GM19397 (cell line): ENCODE data around the gene FOXO6.
"Not testable (repeated sequence)": the region's sequence is repeated elsewhere in the genome, so short reads cannot be mapped to it uniquely, and the experiment has no call there.

Source experiments
- ATAC-seq: cut with Tn5 transposase; IDR thresholded peaks from one replicate; pipeline ENCODE4 v1.9.1; 2021; ENCODE audit warnings: mild to moderate bottlenecking, moderate library complexity; ENCODE audit not compliant: unreplicated experiment

The FOXO6 gene

GRCh38 chr1:41328780-41329640 lies 32.2 kb upstream of the FOXO6 start:
- ATAC-seq, result no peak

GRCh38 chr1:41329662-41330587 lies 31.3 kb upstream of the FOXO6 start:
- ATAC-seq, result no peak

- no peak for ATAC-seq
Measured at GRCh38 chr1:41330588-41331545, 30.4 kb upstream of the FOXO6 start.

GRCh38 chr1:41331546-41331917 lies 29.7 kb upstream of the FOXO6 start:
- no peak for ATAC-seq

- not testable (repeated sequence) for ATAC-seq
Measured at GRCh38 chr1:41332161-41332560, 29.1 kb upstream of the FOXO6 start.

GRCh38 chr1:41333146-41333784 lies 28.0 kb upstream of the FOXO6 start:
- no peak for ATAC-seq

- ATAC-seq, result no peak
Measured at GRCh38 chr1:41338820-41339219, 22.4 kb upstream of the FOXO6 start.

- ATAC-seq, result no peak
Measured at GRCh38 chr1:41340655-41341364, 20.4 kb upstream of the FOXO6 start.

GRCh38 chr1:41341365-41341683 lies 19.9 kb upstream of the FOXO6 start:
- ATAC-seq, result no peak

- ATAC-seq, result no peak
Measured at GRCh38 chr1:41341772-41342562, 19.3 kb upstream of the FOXO6 start.

- no peak for ATAC-seq
Measured at GRCh38 chr1:41342774-41343355, 18.4 kb upstream of the FOXO6 start.

GRCh38 chr1:41343790-41344699 lies 17.2 kb upstream of the FOXO6 start:
- ATAC-seq, result no peak

- no peak for ATAC-seq
Measured at GRCh38 chr1:41344708-41345159, 16.5 kb upstream of the FOXO6 start.

- ATAC-seq, result no peak
Measured at GRCh38 chr1:41345434-41346075, 15.7 kb upstream of the FOXO6 start.

GRCh38 chr1:41347276-41347675 lies 14.0 kb upstream of the FOXO6 start:
- ATAC-seq, result no peak

GRCh38 chr1:41348394-41348793 lies 12.8 kb upstream of the FOXO6 start:
- no peak for ATAC-seq
